ENCODE results near the gene BPIFB2. TPM values are rescaled to one million over a fixed set of nuclear protein-coding genes. Genes with fewer than 3 reads are reported as not detected.

Gene BPIFB2
- total RNA-seq, 2 experiments from 2014 or later = not detected

DNA sequence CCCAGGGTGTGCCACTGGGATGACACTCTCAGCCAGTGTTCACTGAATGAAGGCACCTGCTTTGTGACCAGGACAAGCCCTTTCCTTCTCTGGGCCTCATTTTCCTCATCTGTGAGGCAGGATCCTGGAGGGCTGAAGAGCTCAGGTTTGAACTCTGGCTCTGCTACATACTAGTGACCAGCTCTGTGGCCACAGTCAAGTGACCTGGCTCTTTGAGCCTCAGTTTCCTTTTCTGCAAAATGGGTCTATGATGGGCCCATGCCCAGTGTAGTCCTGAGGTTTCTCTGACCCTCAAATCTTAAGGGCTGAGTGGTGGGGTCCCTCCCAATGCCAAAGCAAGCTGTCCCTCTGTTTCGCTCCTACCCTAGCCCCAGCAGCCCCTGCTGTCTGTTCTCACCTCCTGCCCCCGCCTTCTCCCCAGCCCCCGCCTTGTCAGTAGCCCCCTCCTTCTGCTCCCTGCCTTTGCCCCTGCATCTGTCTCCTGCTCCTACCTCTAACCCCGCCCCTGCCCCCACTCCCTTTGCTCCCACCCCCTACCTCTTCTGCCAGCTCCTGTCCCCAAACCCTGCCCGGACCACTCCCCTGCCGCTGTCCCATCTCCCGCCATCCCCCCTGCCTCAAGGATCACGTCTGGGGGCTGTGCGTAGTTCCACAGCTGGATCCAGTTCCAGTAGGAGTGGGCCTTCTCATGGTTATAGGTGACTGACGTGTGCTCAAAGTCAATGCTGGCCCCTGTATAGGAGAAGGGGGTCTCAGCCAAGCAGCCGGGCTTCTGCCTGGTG is 20.3 kb upstream of the BPIFB2 start:
- H3K4me1 Mint-ChIP-seq = peaks cover 16% of the 10 kb centered on the region
- ChIA-PET POLR2A (no interaction called here), CTCF (no interaction called here)
- no peaks in the 10 kb centered on the region for H3K36me3 Mint-ChIP-seq (ENCODE audit: low read depth)
- intact Hi-C loops (cut with DNase I, micrococcal nuclease) = no loop called here
- no peak overlapping the region for H3K4me3 Mint-ChIP-seq
- DNase-seq (no peak), ATAC-seq (no peak)
- no peak overlapping the region for H3K27ac Mint-ChIP-seq
- no peaks in the 10 kb centered on the region for H3K9me3 Mint-ChIP-seq (ENCODE audit: low read depth)
- no peaks in the 10 kb centered on the region for H3K27me3 Mint-ChIP-seq

GRCh38 chr20:32988008-32988407 is 19.5 kb upstream of the BPIFB2 start:
- H3K27ac Mint-ChIP-seq = no peak overlapping the region
- DNase-seq (no peak), ATAC-seq (no peak)
- intact Hi-C loops (cut with DNase I, micrococcal nuclease) = no loop called here
- H3K36me3 Mint-ChIP-seq (ENCODE audit: low read depth) = no peaks in the 10 kb centered on the region
- CTCF ChIA-PET = interaction anchor here (1.4 kb wide), 1 partner anchor 17 kb away, joined by 4 read pairs; no protein-coding TSS in a partner anchor
- H3K27me3 Mint-ChIP-seq = no peaks in the 10 kb centered on the region
- peaks cover 24% of the 10 kb centered on the region for H3K4me1 Mint-ChIP-seq
- H3K4me3 Mint-ChIP-seq = no peak overlapping the region
- POLR2A ChIA-PET = no interaction called here
- no peaks in the 10 kb centered on the region for H3K9me3 Mint-ChIP-seq (ENCODE audit: low read depth)

DNA sequence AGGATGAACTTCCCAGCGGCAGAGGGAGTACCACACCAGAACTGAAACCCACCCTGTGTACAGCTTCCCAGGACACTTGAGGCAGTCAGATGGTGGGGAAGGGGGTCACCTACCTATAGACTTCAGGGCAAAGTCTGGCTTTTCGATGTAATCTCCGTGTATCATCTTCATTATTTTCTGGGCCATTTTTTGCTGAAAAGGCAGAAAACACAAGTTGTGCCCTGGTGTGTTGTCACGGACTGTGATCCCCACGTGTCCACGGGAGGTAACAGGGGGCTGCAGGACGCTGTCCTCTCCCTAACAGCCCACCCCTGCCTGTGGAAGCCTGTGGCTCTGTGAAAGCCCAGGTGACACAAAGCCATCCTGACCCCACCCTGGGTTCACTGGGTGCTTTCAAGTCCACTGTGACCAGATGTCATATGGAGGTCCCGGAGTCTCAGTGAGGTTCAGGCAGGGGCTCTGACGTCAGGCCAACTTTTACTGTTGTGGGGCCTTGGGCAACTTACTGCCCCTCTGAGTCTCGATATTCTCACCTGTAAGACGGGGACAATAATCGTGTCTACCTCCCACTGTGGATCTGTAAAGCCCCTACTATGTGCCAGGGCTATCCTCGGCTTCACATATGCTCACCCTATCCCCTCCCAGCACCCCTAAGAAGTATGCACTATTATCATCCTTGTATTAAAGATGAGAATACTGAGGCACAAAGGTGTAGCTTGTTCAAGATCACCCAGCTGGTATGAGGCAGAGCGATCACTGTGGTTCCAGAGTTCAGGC is 17.8 kb upstream of the BPIFB2 start:
- no peak for ATAC-seq
- H3K27ac Mint-ChIP-seq = no peak overlapping the region
- DNase-seq = no peak
- CTCF ChIA-PET = interaction anchor here (0.6 to 1.4 kb wide), 3 partner anchors 15 to 30 kb away, joined by 4 read pairs; no protein-coding TSS in a partner anchor
- intact Hi-C loops (cut with DNase I, micrococcal nuclease) = no loop called here
- H3K9me3 Mint-ChIP-seq (ENCODE audit: low read depth) = peaks cover under 1% of the 10 kb centered on the region
- H3K27me3 Mint-ChIP-seq = no peaks in the 10 kb centered on the region
- peaks cover 2% of the 10 kb centered on the region for H3K36me3 Mint-ChIP-seq (ENCODE audit: low read depth)
- no peak overlapping the region for H3K4me3 Mint-ChIP-seq
- peaks cover 33% of the 10 kb centered on the region for H3K4me1 Mint-ChIP-seq
- POLR2A ChIA-PET = no interaction called here

DNA sequence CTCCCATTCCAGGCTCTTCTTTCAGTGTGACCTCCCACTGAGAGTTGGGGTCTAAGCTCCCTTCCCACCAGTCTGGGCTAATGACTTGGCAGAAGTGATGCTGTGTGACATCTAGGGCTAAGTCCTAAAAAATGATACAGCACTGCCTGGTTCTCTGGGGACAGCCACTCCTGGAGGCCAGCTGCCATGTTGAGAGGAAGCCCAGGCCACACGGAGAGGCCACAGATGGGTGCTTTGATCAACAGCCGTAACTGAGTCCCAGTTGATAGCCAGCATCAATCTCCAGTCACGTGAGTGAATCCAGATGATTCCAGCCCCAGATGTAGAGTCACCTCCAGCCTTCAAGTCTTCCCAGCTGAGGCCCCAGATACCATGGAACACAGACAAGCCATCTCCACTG is 17.1 kb upstream of the BPIFB2 start:
- no peak overlapping the region for H3K27ac Mint-ChIP-seq
- DNase-seq (no peak), ATAC-seq (no peak)
- intact Hi-C loops (cut with DNase I, micrococcal nuclease) = no loop called here
- no peaks in the 10 kb centered on the region for H3K27me3 Mint-ChIP-seq
- H3K9me3 Mint-ChIP-seq (ENCODE audit: low read depth) = peaks cover 5% of the 10 kb centered on the region
- POLR2A ChIA-PET = no interaction called here
- peaks cover 5% of the 10 kb centered on the region for H3K36me3 Mint-ChIP-seq (ENCODE audit: low read depth)
- no peak overlapping the region for H3K4me3 Mint-ChIP-seq
- CTCF ChIA-PET = interaction anchor here (0.6 to 0.9 kb wide), 2 partner anchors 25 to 30 kb away, joined by 4 read pairs; no protein-coding TSS in a partner anchor
- peaks cover 33% of the 10 kb centered on the region for H3K4me1 Mint-ChIP-seq

DNA sequence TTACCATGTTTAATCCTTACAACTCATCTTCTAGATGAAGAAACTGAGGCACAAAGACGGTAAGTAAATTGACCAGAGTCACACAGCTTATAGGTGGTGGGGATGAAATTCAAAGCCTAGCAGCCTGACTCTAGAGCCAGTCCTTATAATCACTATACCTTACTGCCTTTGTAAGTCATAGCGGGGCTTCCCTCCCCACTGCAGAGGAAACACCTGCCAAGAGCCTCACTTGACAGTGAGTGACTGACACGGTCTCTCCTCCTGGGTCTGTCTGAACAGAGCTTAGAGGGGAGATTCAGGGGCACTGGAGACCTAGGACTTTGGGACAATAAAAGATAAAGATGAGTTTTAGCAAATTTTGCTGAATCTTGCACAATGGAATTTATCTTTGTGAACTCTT is 16.1 kb upstream of the BPIFB2 start:
- no peak for DNase-seq
- H3K9me3 Mint-ChIP-seq (ENCODE audit: low read depth) = peaks cover 8% of the 10 kb centered on the region
- intact Hi-C loops (cut with DNase I, micrococcal nuclease) = no loop called here
- H3K27me3 Mint-ChIP-seq = no peaks in the 10 kb centered on the region
- ATAC-seq = peak; percentile 84
- H3K4me3 Mint-ChIP-seq = no peak overlapping the region
- H3K27ac Mint-ChIP-seq = no peak overlapping the region
- POLR2A ChIA-PET = no interaction called here
- CTCF ChIA-PET = interaction anchor here (0.8 to 2.6 kb wide), 5 partner anchors 8 to 90 kb away, joined by 3 to 8 read pairs (median 3); no protein-coding TSS in a partner anchor
- H3K36me3 Mint-ChIP-seq (ENCODE audit: low read depth) = peaks cover 5% of the 10 kb centered on the region
- peaks cover 33% of the 10 kb centered on the region for H3K4me1 Mint-ChIP-seq

GRCh38 chr20:32991792-32992641 is 15.5 kb upstream of the BPIFB2 start:
- Mint-ChIP-seq H3K4me1 (peaks cover 34% of the 10 kb centered on the region), H3K9me3 (ENCODE audit: low read depth) (peaks cover 8% of the 10 kb centered on the region), H3K4me3 (no peak overlapping the region), H3K27ac (no peak overlapping the region), H3K27me3 (no peaks in the 10 kb centered on the region), H3K36me3 (ENCODE audit: low read depth) (peaks cover 5% of the 10 kb centered on the region)
- ChIA-PET CTCF (interaction anchor here (0.8 to 2.6 kb wide), 6 partner anchors 9 to 91 kb away, joined by 3 to 8 read pairs (median 4); no protein-coding TSS in a partner anchor), POLR2A (no interaction called here)
- DNase-seq (no peak), ATAC-seq (no peak)
- intact Hi-C loops (cut with DNase I, micrococcal nuclease) = no loop called here

DNA sequence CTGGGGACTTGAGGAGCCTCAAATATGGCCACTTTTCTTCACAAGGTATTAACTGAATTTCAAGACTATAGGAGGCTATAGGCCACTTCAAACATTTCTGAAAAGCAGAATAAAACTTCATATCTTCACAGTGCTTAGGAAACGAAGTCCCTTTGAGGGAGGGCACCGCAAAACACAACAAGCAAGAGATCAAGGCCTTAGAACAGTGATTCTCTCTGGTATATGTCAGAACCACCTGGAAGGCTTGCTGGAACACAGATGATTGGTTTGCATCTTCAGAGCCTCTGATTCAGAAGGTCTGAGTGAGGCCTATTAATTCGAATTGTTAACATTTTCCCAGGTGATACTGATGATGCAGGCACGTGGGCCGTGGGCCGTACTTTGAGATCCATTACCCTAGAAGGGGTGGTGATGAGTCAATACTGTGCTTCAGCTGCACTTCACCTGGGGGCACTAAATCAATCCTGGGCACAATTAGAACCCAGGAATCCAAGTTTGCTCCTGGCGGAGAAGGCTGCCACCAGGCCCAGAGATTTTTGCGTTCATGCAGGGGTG is 13.9 kb upstream of the BPIFB2 start:
- CTCF ChIA-PET = interaction anchor here (1.1 to 2.6 kb wide), 3 partner anchors 12 to 48 kb away, joined by 4 to 8 read pairs (median 4); no protein-coding TSS in a partner anchor
- DNase-seq (peak; percentile 25), ATAC-seq (peak; percentile 48)
- Mint-ChIP-seq H3K36me3 (ENCODE audit: low read depth) (peaks cover 5% of the 10 kb centered on the region), H3K27me3 (no peaks in the 10 kb centered on the region), H3K4me1 (peaks cover 43% of the 10 kb centered on the region), H3K27ac (peak overlapping the region; percentile 33), H3K4me3 (no peak overlapping the region), H3K9me3 (ENCODE audit: low read depth) (peaks cover 8% of the 10 kb centered on the region)
- POLR2A ChIA-PET = no interaction called here
- intact Hi-C loops (cut with DNase I, micrococcal nuclease) = no loop called here

DNA sequence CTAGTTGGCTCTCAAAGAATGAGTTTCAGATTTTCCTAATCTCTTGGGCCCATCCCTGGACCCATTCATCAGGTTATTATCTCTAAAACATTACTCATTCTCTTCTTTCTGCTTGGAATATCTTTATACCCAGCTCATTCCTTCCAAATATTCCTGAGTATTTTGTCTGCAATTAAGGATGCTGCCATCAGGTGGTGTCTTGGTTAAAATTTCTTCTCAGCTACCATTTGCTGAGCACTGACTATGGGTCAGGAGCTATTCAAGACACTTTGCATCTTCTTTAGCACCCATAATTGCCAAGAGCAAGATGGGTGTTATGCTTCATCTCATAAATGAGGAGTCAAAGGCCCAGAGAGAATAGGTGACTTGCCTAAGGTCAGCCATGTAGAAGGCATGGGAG is 11.7 kb upstream of the BPIFB2 start:
- no peak overlapping the region for H3K4me3 Mint-ChIP-seq
- intact Hi-C loops (cut with DNase I, micrococcal nuclease) = no loop called here
- H3K4me1 Mint-ChIP-seq = peaks cover 47% of the 10 kb centered on the region
- no peak for DNase-seq
- POLR2A ChIA-PET = no interaction called here
- no peak overlapping the region for H3K27ac Mint-ChIP-seq
- CTCF ChIA-PET = interaction anchor here (1.1 to 1.8 kb wide), 3 partner anchors 9 to 87 kb away, joined by 3 to 8 read pairs (median 5); partner anchors contain the start of gene SUN5
- peaks cover 8% of the 10 kb centered on the region for H3K9me3 Mint-ChIP-seq (ENCODE audit: low read depth)
- H3K36me3 Mint-ChIP-seq (ENCODE audit: low read depth) = peaks cover 5% of the 10 kb centered on the region
- H3K27me3 Mint-ChIP-seq = no peaks in the 10 kb centered on the region
- no peak for ATAC-seq

DNA sequence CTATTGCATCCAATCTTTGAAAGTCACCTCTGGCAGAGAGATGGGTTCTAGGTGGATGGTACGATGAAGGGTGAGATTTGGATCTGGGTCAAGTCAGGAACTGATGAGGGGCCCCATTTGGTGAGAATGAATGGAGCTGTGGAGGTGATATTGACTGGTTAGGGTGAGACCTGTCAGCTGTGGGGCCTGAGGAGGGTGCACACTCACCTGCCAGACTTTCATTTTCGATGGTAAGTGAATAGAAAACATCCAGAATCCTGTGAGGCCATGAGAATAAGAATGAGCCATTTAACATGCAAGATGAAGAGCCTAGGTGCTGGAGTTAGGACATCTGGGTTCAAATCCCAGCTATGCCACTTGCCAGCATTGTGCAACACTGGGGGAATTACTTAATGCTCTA is 10.1 kb upstream of the BPIFB2 start:
- ATAC-seq (peak; percentile 29), DNase-seq (no peak)
- Mint-ChIP-seq H3K36me3 (ENCODE audit: low read depth) (peaks cover 5% of the 10 kb centered on the region), H3K9me3 (ENCODE audit: low read depth) (peaks cover 8% of the 10 kb centered on the region), H3K27me3 (no peaks in the 10 kb centered on the region), H3K4me1 (peaks cover 38% of the 10 kb centered on the region), H3K27ac (no peak overlapping the region), H3K4me3 (no peak overlapping the region)
- ChIA-PET POLR2A (interaction anchor here (0.7 kb wide), 1 partner anchor 1194 kb away, joined by 3 read pairs; no protein-coding TSS in a partner anchor), CTCF (interaction anchor here (0.5 to 1.0 kb wide), 3 partner anchors 52 to 94 kb away, joined by 3 read pairs; no protein-coding TSS in a partner anchor)
- intact Hi-C loops (cut with DNase I, micrococcal nuclease) = no loop called here

DNA sequence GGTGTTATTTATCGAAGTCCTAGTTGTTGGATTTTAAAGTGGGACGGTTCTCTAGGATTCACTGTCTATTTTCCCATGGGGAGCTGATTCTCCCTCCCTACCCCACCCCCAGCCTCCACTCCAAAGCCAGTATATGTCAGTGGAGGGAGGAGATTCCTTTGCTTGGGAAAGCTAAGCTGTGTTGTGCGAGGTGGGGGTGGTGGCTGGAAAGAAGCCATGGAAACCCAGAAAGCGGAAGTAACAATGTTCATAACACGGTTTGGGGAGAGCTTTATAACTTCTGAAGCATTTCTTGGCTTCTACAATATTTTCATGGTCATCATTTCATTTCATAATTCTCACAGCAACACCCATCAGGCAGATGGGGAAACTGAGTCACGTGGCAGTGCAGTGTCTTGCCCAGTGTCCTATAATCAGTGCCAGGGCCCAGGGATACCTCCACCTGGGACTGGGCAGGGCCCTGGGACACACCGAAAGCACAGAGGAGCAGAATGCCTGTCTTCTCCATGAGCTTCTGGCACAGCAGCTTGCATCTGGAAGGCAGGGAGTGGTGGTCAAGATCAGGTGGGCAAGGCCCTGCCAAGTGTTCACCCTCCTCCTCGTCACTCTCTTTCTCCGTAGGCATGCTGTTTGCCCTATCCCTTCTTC is 7.8 kb upstream of the BPIFB2 start:
- H3K27ac Mint-ChIP-seq = no peak overlapping the region
- ATAC-seq (no peak), DNase-seq (no peak)
- ChIA-PET POLR2A (no interaction called here), CTCF (interaction anchor here (1.2 to 1.7 kb wide), 3 partner anchors 54 to 210 kb away, joined by 3 to 10 read pairs (median 3); no protein-coding TSS in a partner anchor)
- no peaks in the 10 kb centered on the region for H3K27me3 Mint-ChIP-seq
- peaks cover 3% of the 10 kb centered on the region for H3K36me3 Mint-ChIP-seq (ENCODE audit: low read depth)
- intact Hi-C loops (cut with DNase I, micrococcal nuclease) = loop anchor here in 1 of 2 experiments (10.0 kb wide), 1 partner anchor 55 kb away; no protein-coding TSS in a partner anchor
- peaks cover 23% of the 10 kb centered on the region for H3K4me1 Mint-ChIP-seq
- H3K4me3 Mint-ChIP-seq = no peak overlapping the region
- peaks cover 8% of the 10 kb centered on the region for H3K9me3 Mint-ChIP-seq (ENCODE audit: low read depth)

All from activated CD4-positive, alpha-beta T cell treated with anti-CD3 and anti-CD28 coated beads for 36 hours (primary cell).